HG03378 (cell line): Measurements from ENCODE around the gene SMG1.
A peak's percentile ranks its signal among the peaks of the same experiment; 100 is the strongest.
"Not testable (repeated sequence)": the region's sequence is repeated elsewhere in the genome, so short reads cannot be mapped to it uniquely, and the experiment has no call there.

Source experiments
- ATAC-seq: cut with Tn5 transposase; IDR thresholded peaks from one replicate; pipeline ENCODE4 v1.9.1; 2021; ENCODE audit warnings: mild to moderate bottlenecking, moderate library complexity; ENCODE audit not compliant: unreplicated experiment

The SMG1 gene

DNA sequence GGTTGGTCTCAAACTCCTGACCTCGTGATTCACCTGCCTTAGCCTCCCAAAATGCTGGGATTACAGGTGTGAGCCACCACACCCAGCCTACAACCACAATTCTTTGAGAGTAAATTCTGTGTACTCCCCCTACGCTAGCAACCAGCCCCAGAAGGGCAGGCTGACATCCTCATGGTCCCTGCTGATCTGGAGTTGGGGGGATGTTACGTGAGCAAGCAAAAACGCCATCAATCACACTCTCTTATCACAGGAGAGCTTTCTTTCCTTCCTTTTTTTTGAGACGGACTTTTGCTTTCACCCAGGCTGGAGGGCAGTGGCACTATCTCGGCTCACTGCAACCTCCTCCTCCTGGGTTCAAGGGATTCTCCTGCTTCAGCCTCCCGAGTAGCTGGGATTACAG, 154.0 kb downstream of the SMG1 start:
- ATAC-seq = not testable (repeated sequence)

DNA sequence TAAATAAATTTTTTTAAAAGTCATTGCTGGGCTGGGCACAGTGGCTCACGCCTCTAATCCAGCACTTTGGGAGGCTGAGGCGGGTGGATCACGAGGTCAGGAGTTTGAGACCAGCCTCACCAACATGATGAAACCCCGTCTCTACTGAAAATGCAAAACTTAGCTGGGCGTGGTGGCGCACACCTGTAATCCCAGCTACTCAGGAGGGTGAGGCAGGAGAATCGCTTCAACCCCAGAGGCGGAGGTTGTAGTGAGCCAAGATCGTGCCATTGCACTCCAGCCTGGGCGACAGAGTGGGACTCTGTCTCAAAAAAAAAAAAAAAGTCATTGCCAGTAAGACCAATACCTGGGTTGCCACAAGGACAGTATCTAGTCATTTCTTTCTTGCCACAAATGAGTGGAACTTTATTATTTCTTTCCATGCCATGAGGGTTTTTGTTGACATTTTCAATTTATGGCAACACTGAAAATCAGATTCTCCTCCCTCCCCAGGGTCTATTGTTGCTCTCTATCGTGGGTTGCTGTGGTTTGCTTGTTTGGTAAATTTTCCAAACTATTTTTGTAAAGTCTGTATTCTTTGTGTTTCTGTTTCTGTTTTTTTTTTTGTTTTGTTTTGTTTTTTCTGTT, 155.8 kb downstream of the SMG1 start:
- not testable (repeated sequence) for ATAC-seq

DNA sequence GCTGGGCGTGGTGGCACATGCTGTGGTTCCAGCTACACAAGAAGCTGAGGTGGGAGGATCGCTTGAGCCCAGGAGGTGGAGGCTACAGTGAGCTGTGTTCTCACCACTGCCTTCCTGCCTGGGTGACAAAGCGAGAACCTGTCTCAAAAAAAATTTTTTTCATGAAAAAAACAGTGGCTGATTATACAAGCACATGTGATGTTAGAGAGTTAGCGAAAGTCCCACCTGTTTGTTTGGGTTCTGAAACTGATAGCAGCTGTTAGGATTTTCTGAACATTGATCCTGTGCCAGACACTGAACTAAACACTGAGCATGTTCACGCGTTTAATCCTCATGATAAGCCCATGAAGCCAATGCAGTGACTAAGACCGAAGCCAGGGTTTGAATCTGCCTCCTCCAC, 159.0 kb downstream of the SMG1 start:
- ATAC-seq = peak; percentile 49

DNA sequence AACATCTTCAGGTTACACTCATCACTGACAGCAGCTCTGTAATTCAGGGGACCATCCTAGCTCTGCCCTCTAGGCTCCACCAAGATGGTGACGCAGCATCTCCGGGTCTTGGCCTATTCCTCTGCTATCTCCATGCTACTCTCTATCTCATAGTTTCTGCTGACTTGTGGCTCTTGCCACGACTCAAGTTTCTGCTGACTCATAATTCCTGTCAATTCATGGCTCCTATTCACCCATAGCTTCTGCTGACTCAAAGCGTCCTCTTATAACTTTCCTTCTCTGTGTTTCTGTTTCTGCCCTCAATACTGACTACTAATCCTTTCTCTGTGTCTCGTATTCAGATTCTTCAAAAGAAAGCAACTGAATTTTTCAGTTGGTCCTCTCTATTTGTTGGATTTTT, 163.5 kb downstream of the SMG1 start:
- ATAC-seq = peak; percentile 53

DNA sequence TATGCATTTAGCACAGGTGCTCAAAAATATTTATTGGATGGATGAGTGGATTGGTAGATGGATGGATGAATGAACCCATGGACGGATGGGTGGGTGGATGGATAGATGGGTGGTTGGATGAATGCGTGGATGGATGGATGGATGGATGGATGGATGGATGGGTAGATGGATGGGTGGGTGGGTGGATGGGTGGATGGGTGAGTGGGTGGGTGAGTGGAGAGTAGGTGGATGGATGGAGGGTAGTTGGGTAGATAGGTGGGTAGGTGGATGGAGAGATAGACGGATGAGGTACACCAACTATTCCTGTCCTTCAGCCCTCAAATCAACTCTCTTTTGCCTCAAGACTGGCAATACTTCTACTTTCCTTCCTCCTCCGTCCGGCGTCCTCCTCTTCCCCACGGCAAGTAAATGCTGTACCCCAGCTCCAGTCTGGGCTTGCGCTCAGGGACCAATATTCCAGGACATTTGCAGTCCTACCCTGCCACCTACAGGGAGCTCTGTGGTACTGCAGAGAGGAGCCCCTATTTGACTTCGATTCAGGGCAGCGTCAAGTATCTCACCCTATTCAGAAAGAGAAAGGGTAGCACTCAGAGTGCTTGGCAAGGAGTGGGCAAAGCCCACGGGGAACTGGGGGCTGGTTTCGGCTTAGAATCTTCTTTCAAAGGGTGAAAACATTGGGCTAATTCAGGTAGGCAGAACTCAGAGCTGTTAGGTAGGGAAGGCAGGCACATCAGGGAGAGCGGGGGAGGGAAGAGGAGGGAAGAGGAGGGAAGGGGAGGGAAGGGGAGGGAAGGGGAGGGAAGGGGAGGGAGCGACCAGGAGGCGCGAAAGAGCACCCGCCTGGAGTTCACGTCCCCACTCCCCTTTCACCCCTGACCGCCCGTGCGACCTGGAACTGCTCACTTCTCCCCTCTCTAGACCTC, 166.3 kb downstream of the SMG1 start:
- ATAC-seq = not testable (repeated sequence)

DNA sequence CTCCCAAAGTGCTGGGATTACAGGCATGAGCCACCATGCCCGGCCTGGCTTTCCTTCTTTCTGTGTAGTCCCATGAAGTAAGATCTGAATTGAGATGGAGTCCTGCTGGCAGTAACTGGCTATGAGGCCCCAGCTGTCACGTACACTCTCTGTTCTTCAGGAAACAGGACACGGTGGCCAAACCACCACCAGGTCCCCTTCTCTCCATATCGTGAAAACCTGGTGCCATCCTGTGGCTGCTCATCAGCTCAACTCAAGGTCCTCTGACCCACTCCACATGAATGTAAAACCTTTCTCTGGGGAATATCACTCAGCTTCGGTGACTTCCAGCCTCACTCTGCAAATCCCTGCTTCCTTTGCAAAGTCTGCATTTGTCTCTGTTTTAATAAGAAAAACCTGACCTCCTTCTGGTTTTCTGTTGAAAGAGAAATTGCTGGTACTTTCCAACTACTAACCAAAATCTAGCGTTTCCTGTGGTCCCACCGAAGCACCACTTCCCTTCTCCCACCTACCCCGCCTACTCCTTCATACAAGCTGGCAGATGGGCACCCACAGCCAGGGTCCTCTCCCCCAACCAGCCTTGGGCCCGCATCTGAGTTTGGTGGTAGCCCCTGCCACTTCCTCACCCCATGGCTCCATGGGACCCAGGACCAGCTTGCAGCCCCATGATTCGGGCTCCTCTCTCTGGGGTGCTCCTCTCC, 168.1 kb downstream of the SMG1 start:
- ATAC-seq = not testable (repeated sequence)

DNA sequence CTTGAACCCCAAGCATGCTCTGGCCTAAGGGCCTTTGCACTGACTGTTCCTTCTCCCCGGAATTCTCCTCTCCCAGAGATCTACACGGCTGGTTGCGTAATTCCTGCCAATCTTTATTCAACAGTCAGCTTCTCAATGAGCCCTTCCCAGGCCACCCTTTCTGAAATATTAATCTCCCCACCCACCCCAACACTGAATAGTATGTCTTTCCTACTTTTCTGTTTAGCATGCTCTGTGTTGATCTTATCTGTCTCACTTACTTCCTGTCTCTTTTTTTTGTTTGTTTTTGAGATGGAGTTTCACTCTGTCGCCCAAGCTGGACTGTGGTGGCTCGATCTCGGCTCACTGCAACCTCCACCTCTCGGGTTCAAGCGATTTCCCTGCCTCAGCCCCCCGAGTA, 169.6 kb downstream of the SMG1 start:
- ATAC-seq = not testable (repeated sequence)
